Activated B cell treated with CpG ODN at 0.5 μM for 24 hours (primary cell): ENCODE results near the gene ZCCHC4. TPM values are rescaled to one million over a fixed set of nuclear protein-coding genes. Genes with fewer than 3 reads are reported as not detected.

Experiments used
- ATAC-seq: fragments of 200-7000 bp; cut with Tn5 transposase; one replicate; pipeline ENCODE4 v1.10.0; 2021; ENCODE audit warnings: low read depth, mild to moderate bottlenecking, moderate library complexity
- CTCF ChIA-PET: fragments of 350-600 bp; sonication (Branson Sonifier 250); formaldehyde crosslinking; loops from one replicate; lab custom pipeline; 2021; ENCODE audit warnings: antibody characterized with exemption; lab: Charles Lee
- POLR2A ChIA-PET: fragments of 350-600 bp; sonication (Branson Sonifier 250); formaldehyde crosslinking; loops from one replicate; lab custom pipeline; 2021; ENCODE audit warnings: antibody characterized with exemption; lab: Charles Lee
- DNase-seq: peaks from one replicate; pipeline ENCODE4 v3.0.0; 2022
- H3K27ac Mint-ChIP-seq: one replicate; pipeline ENCODE4 v1.8.0; 2020; ENCODE audit warnings: mixed read lengths
- H3K27me3 Mint-ChIP-seq: one replicate; pipeline ENCODE4 v1.8.0; 2021; ENCODE audit warnings: mixed read lengths
- H3K36me3 Mint-ChIP-seq: one replicate; pipeline ENCODE4 v1.8.0; 2021; ENCODE audit warnings: low read depth, mixed read lengths
- H3K4me1 Mint-ChIP-seq: one replicate; pipeline ENCODE4 v1.8.0; 2021; ENCODE audit warnings: mixed read lengths
- H3K4me3 Mint-ChIP-seq: one replicate; pipeline ENCODE4 v1.8.0; 2020; ENCODE audit warnings: mild to moderate bottlenecking, mixed read lengths
- H3K9me3 Mint-ChIP-seq: one replicate; pipeline ENCODE4 v1.8.0; 2020; ENCODE audit warnings: mixed read lengths
- intact Hi-C: fragments of 100-400 bp; cut with micrococcal nuclease; formaldehyde crosslinking; loops from one replicate; pipeline ENCODE4 v1.15.1; 2024
- total RNA-seq: library from RNA; stranded (reverse); gene quantifications from 2 replicates; pipeline ENCODE4 v1.2.3, GENCODE V29; 2022
- TF ChIP-seq, protein P1 (sequence below): fragments of 200-600 bp; IDR thresholded peaks from one replicate; pipeline ENCODE4 v1.8.0; 2022; ENCODE audit warnings: antibody characterized with exemption, mild to moderate bottlenecking

Gene ZCCHC4
- total RNA-seq, 1 donor from 2014 or later, result 19.1 TPM

DNA sequence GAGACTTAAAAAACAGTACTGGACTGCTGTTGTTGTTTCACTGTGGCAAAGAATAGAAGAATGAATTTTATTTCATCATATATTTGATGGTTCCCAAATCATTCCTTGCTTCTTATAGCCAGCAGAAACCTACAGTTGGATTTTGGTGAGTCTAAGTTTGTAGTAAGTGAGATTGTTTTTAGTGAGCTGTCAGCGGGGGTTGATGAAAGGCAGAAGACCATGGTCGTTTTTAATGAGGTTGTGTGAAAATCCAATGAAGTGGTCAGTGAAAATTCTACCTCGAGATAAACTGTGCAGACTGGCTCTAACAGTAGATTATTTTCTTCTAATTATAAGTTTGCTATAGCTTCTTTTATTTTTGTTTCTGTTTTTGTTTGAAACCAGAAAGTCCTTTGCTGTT lies 100.7 kb downstream of the ZCCHC4 start:
- H3K4me1 Mint-ChIP-seq, result no peaks in the 10 kb centered on the region
- no peak overlapping the region for H3K4me3 Mint-ChIP-seq
- no peaks in the 10 kb centered on the region for H3K27me3 Mint-ChIP-seq
- ChIA-PET CTCF (no interaction called here), POLR2A (no interaction called here)
- ATAC-seq (no peak), DNase-seq (no peak)
- peaks cover 86% of the 10 kb centered on the region for H3K36me3 Mint-ChIP-seq
- no peaks in the 10 kb centered on the region for H3K9me3 Mint-ChIP-seq
- TF ChIP-seq, protein P1, sequence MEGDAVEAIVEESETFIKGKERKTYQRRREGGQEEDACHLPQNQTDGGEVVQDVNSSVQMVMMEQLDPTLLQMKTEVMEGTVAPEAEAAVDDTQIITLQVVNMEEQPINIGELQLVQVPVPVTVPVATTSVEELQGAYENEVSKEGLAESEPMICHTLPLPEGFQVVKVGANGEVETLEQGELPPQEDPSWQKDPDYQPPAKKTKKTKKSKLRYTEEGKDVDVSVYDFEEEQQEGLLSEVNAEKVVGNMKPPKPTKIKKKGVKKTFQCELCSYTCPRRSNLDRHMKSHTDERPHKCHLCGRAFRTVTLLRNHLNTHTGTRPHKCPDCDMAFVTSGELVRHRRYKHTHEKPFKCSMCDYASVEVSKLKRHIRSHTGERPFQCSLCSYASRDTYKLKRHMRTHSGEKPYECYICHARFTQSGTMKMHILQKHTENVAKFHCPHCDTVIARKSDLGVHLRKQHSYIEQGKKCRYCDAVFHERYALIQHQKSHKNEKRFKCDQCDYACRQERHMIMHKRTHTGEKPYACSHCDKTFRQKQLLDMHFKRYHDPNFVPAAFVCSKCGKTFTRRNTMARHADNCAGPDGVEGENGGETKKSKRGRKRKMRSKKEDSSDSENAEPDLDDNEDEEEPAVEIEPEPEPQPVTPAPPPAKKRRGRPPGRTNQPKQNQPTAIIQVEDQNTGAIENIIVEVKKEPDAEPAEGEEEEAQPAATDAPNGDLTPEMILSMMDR, result no peak
- H3K27ac Mint-ChIP-seq, result no peak overlapping the region
- intact Hi-C loops, result no loop called here

- Mint-ChIP-seq H3K27ac (no peak overlapping the region), H3K4me1 (no peaks in the 10 kb centered on the region), H3K9me3 (no peaks in the 10 kb centered on the region), H3K36me3 (peaks cover 61% of the 10 kb centered on the region), H3K4me3 (no peak overlapping the region), H3K27me3 (no peaks in the 10 kb centered on the region)
- TF ChIP-seq, protein P1, result no peak
- ChIA-PET POLR2A (no interaction called here), CTCF (no interaction called here)
- intact Hi-C loops, result no loop called here
- DNase-seq (no peak), ATAC-seq (no peak)
Observed at GRCh38 chr4:25417014-25417413, 104.4 kb downstream of the ZCCHC4 start.

Other genes with a start within 250 kb of the ZCCHC4 start
- gene SEPSECS, start 152.3 kb upstream of the ZCCHC4 start, total RNA-seq, result 9.9 and 12.4 TPM in 2 replicates
- gene PI4K2B, start 78.7 kb upstream of the ZCCHC4 start, total RNA-seq, result 14.8 and 14.9 TPM in 2 replicates
- 36.8 and 37.0 TPM in 2 replicates for gene ANAPC4, start 64.5 kb downstream of the ZCCHC4 start, total RNA-seq